WTC11 (cell line): Measurements from ENCODE around the gene CCDC88B. TPM values are rescaled to one million over a fixed set of nuclear protein-coding genes. Genes with fewer than 3 reads are reported as not detected.

Experiments used
- ATAC-seq: fragments of 200-7000 bp; cut with Tn5 transposase; 2 replicates; pipeline ENCODE4 v1.10.0; 2021; ENCODE audit warnings: mild to moderate bottlenecking, moderate library complexity
- CTCF ChIA-PET: fragments of 300-600 bp; sonication (Branson Sonifier 250); formaldehyde crosslinking; loops from one replicate; lab custom pipeline; 2021; ENCODE audit warnings: antibody characterized with exemption; lab: Charles Lee
- POLR2A ChIA-PET: fragments of 350-600 bp; sonication (Branson Sonifier 250); formaldehyde crosslinking; loops from one replicate; lab custom pipeline; 2021; ENCODE audit warnings: antibody characterized with exemption; lab: Charles Lee
- DNase-seq: peaks from one replicate; pipeline ENCODE4 v3.0.0; 2021; ENCODE audit warnings: low spot score
- H3K27ac Mint-ChIP-seq: 2 replicates; pipeline ENCODE4 v1.8.0; 2021; ENCODE audit warnings: mixed read lengths
- H3K27me3 Mint-ChIP-seq: 2 replicates; pipeline ENCODE4 v1.8.0; 2021; ENCODE audit warnings: low read depth, mild to moderate bottlenecking, moderate library complexity, mixed read lengths
- H3K36me3 Mint-ChIP-seq: 2 replicates; pipeline ENCODE4 v1.8.0; 2021; ENCODE audit warnings: mixed read lengths
- H3K4me1 Mint-ChIP-seq: 2 replicates; pipeline ENCODE4 v1.8.0; 2022; ENCODE audit warnings: mixed read lengths
- H3K4me3 Mint-ChIP-seq: 2 replicates; pipeline ENCODE4 v1.8.0; 2021; ENCODE audit warnings: mild to moderate bottlenecking, moderate library complexity, mixed read lengths
- H3K9me3 Mint-ChIP-seq: 2 replicates; pipeline ENCODE4 v1.8.0; 2021; ENCODE audit warnings: mixed read lengths
- ESRRA ChIP-seq: sonication (generic); formaldehyde crosslinking; IDR thresholded peaks from 2 replicates; pipeline ENCODE4 v1.8.1; 2022; ENCODE audit warnings: mild to moderate bottlenecking, missing genetic modification reagents, borderline replicate concordance
- GTF2I ChIP-seq: fragments of 250-450 bp; sonication (Bioruptor Pico); conservative IDR thresholded peaks from 2 replicates; pipeline ENCODE4 v1.4.0; 2021; ENCODE audit warnings: mild to moderate bottlenecking
- IRF2 ChIP-seq: sonication (generic); formaldehyde crosslinking; IDR thresholded peaks from 2 replicates; pipeline ENCODE4 v1.8.0; 2022; ENCODE audit warnings: low read depth, missing genetic modification reagents, borderline replicate concordance
- KAT7 ChIP-seq: sonication (generic); formaldehyde crosslinking; IDR thresholded peaks from 2 replicates; pipeline ENCODE4 v1.8.1; 2023; ENCODE audit warnings: missing genetic modification reagents, mild to moderate bottlenecking, borderline replicate concordance
- NFYB ChIP-seq: sonication (generic); formaldehyde crosslinking; conservative IDR thresholded peaks from 2 replicates; pipeline ENCODE4 v1.8.0; 2022; ENCODE audit warnings: low read depth, missing genetic modification reagents
- NR3C1 ChIP-seq: sonication (generic); formaldehyde crosslinking; conservative IDR thresholded peaks from 2 replicates; pipeline ENCODE4 v1.8.1; 2023; ENCODE audit warnings: low read depth, mild to moderate bottlenecking, missing genetic modification reagents
- PREB ChIP-seq: sonication (generic); formaldehyde crosslinking; IDR thresholded peaks from 2 replicates; pipeline ENCODE4 v1.8.1; 2022; ENCODE audit warnings: mild to moderate bottlenecking, missing genetic modification reagents, moderate library complexity, borderline replicate concordance
- RORB ChIP-seq: fragments of 250-450 bp; sonication (Bioruptor Pico); IDR thresholded peaks from 2 replicates; pipeline ENCODE4 v1.9.0; 2021; ENCODE audit warnings: mild to moderate bottlenecking
- SOX15 ChIP-seq: fragments of 250-450 bp; sonication (Bioruptor Pico); IDR thresholded peaks from 2 replicates; pipeline ENCODE4 v1.9.0; 2021; ENCODE audit warnings: mild to moderate bottlenecking
- TEAD1 ChIP-seq: sonication (generic); formaldehyde crosslinking; IDR thresholded peaks from 2 replicates; pipeline ENCODE4 v1.8.0; 2022; ENCODE audit warnings: mild to moderate bottlenecking, missing genetic modification reagents
- USF1 ChIP-seq: sonication (generic); formaldehyde crosslinking; IDR thresholded peaks from 2 replicates; pipeline ENCODE4 v1.8.0; 2022; ENCODE audit warnings: mild to moderate bottlenecking, missing genetic modification reagents
- USF2 ChIP-seq: sonication (generic); formaldehyde crosslinking; IDR thresholded peaks from 2 replicates; pipeline ENCODE4 v1.8.1; 2023; ENCODE audit warnings: mild to moderate bottlenecking, missing genetic modification reagents, moderate library complexity
- ZNF232 ChIP-seq: sonication (generic); formaldehyde crosslinking; IDR thresholded peaks from 2 replicates; pipeline ENCODE4 v1.8.0; 2022; ENCODE audit warnings: mild to moderate bottlenecking, missing genetic modification reagents
- ZNF263 ChIP-seq: sonication (generic); formaldehyde crosslinking; IDR thresholded peaks from 2 replicates; pipeline ENCODE4 v1.8.1; 2022; ENCODE audit warnings: low read depth, mild to moderate bottlenecking, moderate library complexity, missing genetic modification reagents
- ZNF281 ChIP-seq: sonication (generic); formaldehyde crosslinking; IDR thresholded peaks from 2 replicates; pipeline ENCODE4 v1.8.0; 2023; ENCODE audit warnings: mild to moderate bottlenecking, missing genetic modification reagents
- ZNF423 ChIP-seq: fragments of 250-450 bp; sonication (Bioruptor Pico); IDR thresholded peaks from 2 replicates; pipeline ENCODE4 v2.1.2; 2022; ENCODE audit warnings: mild to moderate bottlenecking, moderate library complexity
- ZNF532 ChIP-seq: fragments of 250-450 bp; sonication (Bioruptor Pico); IDR thresholded peaks from 2 replicates; pipeline ENCODE4 v1.9.0; 2021; ENCODE audit warnings: mild to moderate bottlenecking, borderline replicate concordance
- total RNA-seq: library from RNA; stranded (reverse); gene quantifications from 3 replicates; pipeline ENCODE4 v1.2.3, GENCODE V29; 2021

Gene CCDC88B
- total RNA-seq, 1 experiment from 2014 or later: 17.0 TPM

GRCh38 chr11:64372802-64373597 lies 33.0 kb downstream of the CCDC88B start:
- Mint-ChIP-seq H3K27me3 (no peaks in the 10 kb centered on the region), H3K27ac (no peak overlapping the region), H3K4me3 (peak overlapping the region; percentile 10; the same call in 1 of the 2 replicates), H3K4me1 (peaks cover 11% of the 10 kb centered on the region), H3K36me3 (peaks cover 9% of the 10 kb centered on the region; the same call in 1 of the 2 replicates), H3K9me3 (no peaks in the 10 kb centered on the region)
- CTCF ChIA-PET: interaction anchor here (0.6 to 12.8 kb wide), 6 partner anchors 18 to 241 kb away, joined by 3 to 140 read pairs (median 9); no protein-coding TSS in a partner anchor
- POLR2A ChIA-PET: no interaction called here
- no peak for DNase-seq
- TF ChIP-seq NR3C1: no peak
- TF ChIP-seq KAT7 (CRISPR knock-in tag): no peak
- no peak for TF ChIP-seq ZNF263 (CRISPR knock-in tag)
- TF ChIP-seq SOX15: no peak
- no peak for TF ChIP-seq IRF2
- no peak for TF ChIP-seq PREB (CRISPR knock-in tag)
- no peak for TF ChIP-seq RORB
- no peak for TF ChIP-seq ZNF232 (CRISPR knock-in tag)
- no peak for TF ChIP-seq TEAD1 (CRISPR knock-in tag)
- TF ChIP-seq ZNF532: no peak
- TF ChIP-seq USF1: peak; percentile 92
- TF ChIP-seq ESRRA (CRISPR knock-in tag): no peak
- TF ChIP-seq NFYB: peak; percentile 98
- TF ChIP-seq USF2 (CRISPR knock-in tag): peak; percentile 94
- TF ChIP-seq ZNF423 (CRISPR knock-in tag): peak; percentile 11; the same call in 1 of the 2 replicates
- TF ChIP-seq ZNF281 (CRISPR knock-in tag): no peak
- no peak for TF ChIP-seq GTF2I (CRISPR knock-in tag)
- peak; percentile 72 for ATAC-seq
